Thyroid gland (tissue), 4 donors: ENCODE results near the gene ELF5. TPM values are rescaled to one million over a fixed set of nuclear protein-coding genes. Genes with fewer than 3 reads are reported as not detected.
A peak's percentile ranks its signal among the peaks of the same experiment; 100 is the strongest.

ENCODE experiments used
- DNase-seq, 2 donors: peaks; one replicate each; pipeline ENCODE4 v3.0.0-alpha.2; 2019
- H3K27ac ChIP-seq, 3 donors: fragments of 200-600 bp; sonication (generic); 1 replicate in 2 of 3; 2 replicates in 1 of 3; pipeline ENCODE4 v1.5.1; 2016 to 2019; ENCODE audit warnings: mild to moderate bottlenecking in 1 of 3, moderate library complexity in 1 of 3
- H3K27me3 ChIP-seq: fragments of 200-600 bp; sonication (generic); one replicate; pipeline ENCODE4 v1.5.1; 2019
- H3K36me3 ChIP-seq, 2 donors: fragments of 200-600 bp; sonication (generic); one replicate each; pipeline ENCODE4 v1.5.1; 2016 to 2019
- H3K4me1 ChIP-seq, 2 donors: fragments of 200-600 bp; sonication (generic); one replicate each; pipeline ENCODE4 v1.5.1; 2017 to 2019
- H3K4me3 ChIP-seq, 3 donors: fragments of 200-600 bp; sonication (generic); replicated peaks in 1 of 3; 1 replicate in 2 of 3; 2 replicates in 1 of 3; pipeline ENCODE4 v1.5.1; 2016; ENCODE audit warnings: mild to moderate bottlenecking in 1 of 3
- H3K9me3 ChIP-seq: fragments of 200-600 bp; sonication (generic); one replicate; pipeline ENCODE4 v1.5.1; 2017
- CTCF ChIP-seq, 6 experiments: fragments of 200-600 bp in 3 of 6; fragments of 450-650 bp in 3 of 6; sonication (generic) in 3 of 6; IDR thresholded peaks; one replicate each; pipeline ENCODE4 v1.5.1; 2016 to 2019; ENCODE audit warnings: antibody characterized with exemption in 6 of 6, mild to moderate bottlenecking in 2 of 6, inconsistent platforms in 1 of 6, moderate library complexity in 1 of 6
- POLR2A ChIP-seq, 2 donors: fragments of 450-650 bp; IDR thresholded peaks; one replicate each; pipeline ENCODE4 v1.6.1; 2017; ENCODE audit warnings: antibody characterized with exemption in 2 of 2, mild to moderate bottlenecking in 2 of 2, moderate library complexity in 1 of 2
- WGBS, 2 donors: methylation state at CpG; one replicate each; pipeline ENCODE4 v1.1.5; 2017; 5-methylcytosine and 5-hydroxymethylcytosine counted together
- intact Hi-C: fragments of 100-400 bp; cut with DNase I; formaldehyde crosslinking; loops from one replicate; pipeline ENCODE4 v1.15.1; 2023
- total RNA-seq, 4 donors: library from RNA; depleted of rRNA; stranded (reverse); fragments of >200 nt; gene quantifications; one replicate each; pipeline ENCODE4 v1.2.3, GENCODE V29; 2016

Gene ELF5
- total RNA-seq, 4 donors from 2014 or later = not detected

GRCh38 chr11:34449013-34449412, 64.6 kb downstream of the ELF5 start:
- peak; percentile 6 to 26 for DNase-seq
- Histone ChIP-seq H3K4me3 (no peak overlapping the region), H3K9me3 (no peaks in the 10 kb centered on the region), H3K27me3 (no peaks in the 10 kb centered on the region), H3K27ac (peak overlapping the region in 1 of 3 donors; percentile 15), H3K4me1 (peaks cover 6 to 56% of the 10 kb centered on the region in 2 donors), H3K36me3 (peaks cover 36 to 42% of the 10 kb centered on the region in 2 donors)
- intact Hi-C loops = no loop called here
- TF ChIP-seq POLR2A (IDR thresholded peaks at IDR 0.05) = no peak
- TF ChIP-seq CTCF (IDR thresholded peaks at IDR 0.05) = no peak
- 18 to 26% methylated on average over 3 of the region's 3 CpGs for WGBS, 2 donors

- no peak for TF ChIP-seq CTCF (IDR thresholded peaks at IDR 0.05)
- TF ChIP-seq POLR2A (IDR thresholded peaks at IDR 0.05) = no peak
- WGBS, 2 donors = 91 to 92% methylated on average over 11 of the region's 11 CpGs
- Histone ChIP-seq H3K27ac (peak overlapping the region in 1 of 3 donors; percentile 15), H3K9me3 (no peaks in the 10 kb centered on the region), H3K36me3 (peaks cover 31 to 36% of the 10 kb centered on the region in 2 donors), H3K4me3 (no peak overlapping the region), H3K4me1 (peaks cover 6 to 62% of the 10 kb centered on the region in 2 donors), H3K27me3 (no peaks in the 10 kb centered on the region)
- DNase-seq = no peak
- intact Hi-C loops = no loop called here
Observed at GRCh38 chr11:34448223-34448994, 65.2 kb downstream of the ELF5 start.

- peaks cover 8 to 72% of the 10 kb centered on the region in 2 donors for H3K4me1 ChIP-seq
- intact Hi-C loops = no loop called here
Observed at GRCh38 chr11:34447044-34447443, 66.5 kb downstream of the ELF5 start.

GRCh38 chr11:34446386-34446785, 67.2 kb downstream of the ELF5 start:
- TF ChIP-seq CTCF (IDR thresholded peaks at IDR 0.05) (no peak), POLR2A (IDR thresholded peaks at IDR 0.05) (no peak)
- no peak for DNase-seq
- Histone ChIP-seq H3K36me3 (peaks cover 14 to 17% of the 10 kb centered on the region in 2 donors), H3K27ac (no peak overlapping the region), H3K4me3 (no peak overlapping the region), H3K4me1 (peaks cover 8 to 77% of the 10 kb centered on the region in 2 donors), H3K9me3 (no peaks in the 10 kb centered on the region), H3K27me3 (no peaks in the 10 kb centered on the region)
- intact Hi-C loops = no loop called here
- WGBS, 2 donors = 82 to 89% methylated on average over 5 of the region's 5 CpGs

More at GRCh38 chr11:34447044-34447443, 66.5 kb downstream of the ELF5 start:
- Histone ChIP-seq H3K27ac (no peak overlapping the region), H3K9me3 (no peaks in the 10 kb centered on the region), H3K27me3 (no peaks in the 10 kb centered on the region), H3K4me3 (no peak overlapping the region), H3K36me3 (peaks cover 17 to 24% of the 10 kb centered on the region in 2 donors)
- DNase-seq = no peak
- TF ChIP-seq POLR2A (IDR thresholded peaks at IDR 0.05) = no peak
- TF ChIP-seq CTCF (IDR thresholded peaks at IDR 0.05) = no peak

GRCh38 chr11:34445956-34446355, 67.6 kb downstream of the ELF5 start:
- no peaks in the 10 kb centered on the region for H3K9me3 ChIP-seq
- no peak for DNase-seq
- TF ChIP-seq CTCF (IDR thresholded peaks at IDR 0.05) (no peak), POLR2A (IDR thresholded peaks at IDR 0.05) (no peak)
- peaks cover 8 to 82% of the 10 kb centered on the region in 2 donors for H3K4me1 ChIP-seq
- H3K27ac ChIP-seq = no peak overlapping the region
- H3K4me3 ChIP-seq = no peak overlapping the region
- H3K27me3 ChIP-seq = no peaks in the 10 kb centered on the region
- intact Hi-C loops = no loop called here
- WGBS, 2 donors = 84 to 85% methylated on average over 4 of the region's 4 CpGs
- peaks cover 10 to 13% of the 10 kb centered on the region in 2 donors for H3K36me3 ChIP-seq
